HG03469 (cell line): Measurements from ENCODE around the gene ERCC1.

ENCODE experiments used
- ATAC-seq: cut with Tn5 transposase; IDR thresholded peaks from one replicate; pipeline ENCODE4 v1.9.1; 2021; ENCODE audit warnings: mild to moderate bottlenecking, moderate library complexity, moderate number of reproducible peaks; ENCODE audit not compliant: unreplicated experiment

The ERCC1 gene

GRCh38 chr19:45406226-45407090, 17.3 kb downstream of the ERCC1 start, which contains the start of gene POLR1G:
Gene POLR1G, plus strand, starts transcription at chr19:45406644. Its CDS starts 53 bp downstream, at chr19:45406697.
- ATAC-seq, result no peak

GRCh38 chr19:45405435-45406225, 18.1 kb downstream of the ERCC1 start:
- no peak for ATAC-seq

GRCh38 chr19:45404557-45405434, 18.9 kb downstream of the ERCC1 start, which contains the start of gene PPP1R13L:
Gene PPP1R13L, minus strand, starts transcription at chr19:45405069. Its CDS starts 6,751 bp downstream, at chr19:45398318.
- ATAC-seq, result no peak

- no peak for ATAC-seq
Observed at GRCh38 chr19:45403781-45404556, 19.7 kb downstream of the ERCC1 start.

- ATAC-seq, result no peak
Observed at GRCh38 chr19:45403272-45403671, 20.4 kb downstream of the ERCC1 start.

- no peak for ATAC-seq
Observed at GRCh38 chr19:45402298-45403061, 21.2 kb downstream of the ERCC1 start.

GRCh38 chr19:45401815-45402214, 21.9 kb downstream of the ERCC1 start:
- no peak for ATAC-seq

GRCh38 chr19:45400192-45400591, 23.5 kb downstream of the ERCC1 start:
- ATAC-seq, result no peak

GRCh38 chr19:45395821-45396617, 27.7 kb downstream of the ERCC1 start:
- ATAC-seq, result no peak

GRCh38 chr19:45391871-45392665, 31.6 kb downstream of the ERCC1 start:
- no peak for ATAC-seq

- no peak for ATAC-seq
Observed at GRCh38 chr19:45391346-45391745, 32.4 kb downstream of the ERCC1 start.

GRCh38 chr19:45385392-45386221, 38.1 kb downstream of the ERCC1 start:
- ATAC-seq, result no peak

GRCh38 chr19:45382426-45382825, 41.3 kb downstream of the ERCC1 start:
- no peak for ATAC-seq

- no peak for ATAC-seq
Observed at GRCh38 chr19:45380107-45380506, 43.6 kb downstream of the ERCC1 start.

GRCh38 chr19:45376045-45376724, 47.5 kb downstream of the ERCC1 start:
- no peak for ATAC-seq
